Small intestine (tissue), 7 donors: ENCODE data around the gene WNT6. TPM values are rescaled to one million over a fixed set of nuclear protein-coding genes. Genes with fewer than 3 reads are reported as not detected.
A peak's percentile ranks its signal among the peaks of the same experiment; 100 is the strongest.

ENCODE experiments used
- DNase-seq, 2 donors: peaks; one replicate each; pipeline versions ENCODE4 v3.0.0 to v3.0.0-alpha.2; 2013
- FAIRE-seq: peaks from 2 replicates; lab custom pipeline; 2012; peaks lifted over from hg19 to GRCh38; lab: Jason Lieb, UNC
- H3K27ac ChIP-seq, 3 donors: one replicate each; pipeline ENCODE4 v1.5.1; 2013; ENCODE audit warnings: low read length in 2 of 3, mild to moderate bottlenecking in 2 of 3, control low read depth in 1 of 3, inconsistent platforms in 1 of 3, low read depth in 1 of 3, moderate library complexity in 1 of 3
- H3K27me3 ChIP-seq, 3 donors: one replicate each; pipeline ENCODE4 v1.6.1; 2013; ENCODE audit warnings: low read length in 3 of 3, inconsistent platforms in 1 of 3; ENCODE audit not compliant: control insufficient read depth in 3 of 3, insufficient read depth in 3 of 3
- H3K36me3 ChIP-seq, 3 donors: one replicate each; pipeline ENCODE4 v1.6.1; 2013; ENCODE audit warnings: low read length in 3 of 3, inconsistent platforms in 1 of 3, low read depth in 1 of 3, mild to moderate bottlenecking in 1 of 3, moderate library complexity in 1 of 3; ENCODE audit not compliant: control insufficient read depth in 3 of 3, insufficient read depth in 2 of 3
- H3K4me1 ChIP-seq, 3 donors: one replicate each; pipeline ENCODE4 v1.6.1; 2013; ENCODE audit warnings: low read length in 2 of 3, inconsistent platforms in 1 of 3, low read depth in 1 of 3, mild to moderate bottlenecking in 1 of 3, moderate library complexity in 1 of 3; ENCODE audit not compliant: control insufficient read depth in 3 of 3, insufficient read depth in 2 of 3
- H3K4me3 ChIP-seq, 3 donors: one replicate each; pipeline ENCODE4 v1.5.1; 2013; ENCODE audit warnings: low read length in 3 of 3, control low read depth in 1 of 3, inconsistent platforms in 1 of 3, low read depth in 1 of 3, mild to moderate bottlenecking in 1 of 3, moderate library complexity in 1 of 3
- H3K9me3 ChIP-seq, 2 donors: one replicate each; pipeline ENCODE4 v1.6.1; 2013; ENCODE audit warnings: low read depth in 1 of 2, low read length in 1 of 2; ENCODE audit not compliant: control insufficient read depth in 2 of 2, insufficient read depth in 1 of 2
- WGBS, 3 donors: extraction: QIAGEN DNeasy Blood & Tissue Kit; methylation state at CpG; one replicate each; pipeline ENCODE4 v1.1.7; 2013; 5-methylcytosine and 5-hydroxymethylcytosine counted together
- polyA plus RNA-seq, 4 donors: library from polyadenylated mRNA; stranded (reverse) in 3 of 4; unstranded in 1 of 4; fragments of 200-250 nt in 3 of 4; fragments of 120-200 nt in 1 of 4; gene quantifications; one replicate each; pipeline versions ENCODE4 v1.2.1 to v1.2.3, GENCODE V29; 2013
- donor health status: healthy with polysubstance abuse.
- donor health status: control.
- donor health status: control.
- donor health status: Bipolar disorder and iron deficiency.
- donor health status: healthy.

The WNT6 gene
- polyA plus RNA-seq, 4 donors: 0.06 to 1.8 TPM; not detected in 2

DNA sequence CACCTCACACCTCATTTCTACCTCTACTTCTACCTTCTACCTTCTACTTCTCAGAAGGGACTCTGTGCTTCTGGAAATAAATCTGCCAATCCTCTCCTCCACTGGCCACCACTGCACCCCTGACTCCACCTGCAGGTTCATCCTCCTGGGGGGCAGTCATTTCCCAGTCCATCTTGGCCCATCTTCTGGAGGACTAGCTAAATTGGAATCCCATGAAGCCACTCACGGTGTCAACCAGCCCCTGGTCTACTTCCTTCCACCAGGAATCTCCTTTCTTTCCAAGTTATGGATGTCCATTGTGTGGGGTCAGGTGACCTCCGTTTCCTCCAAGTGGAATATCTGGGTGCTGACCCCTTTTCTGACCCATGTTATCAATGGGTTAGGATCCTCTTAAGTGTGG lies 24.9 kb downstream of the WNT6 start:
- Histone ChIP-seq H3K27me3 (peaks cover 0 to 81% (median 18%) of the 10 kb centered on the region in 3 donors), H3K9me3 (no peaks in the 10 kb centered on the region), H3K4me3 (no peak overlapping the region), H3K36me3 (no peaks in the 10 kb centered on the region), H3K27ac (no peak overlapping the region), H3K4me1 (peaks cover 0 to 14% (median 2%) of the 10 kb centered on the region in 3 donors)
- WGBS, 3 donors: 87 to 90% (median 87%) methylated on average over 2 of the region's 2 CpGs
- FAIRE-seq (no peak), DNase-seq (no peak)

DNA sequence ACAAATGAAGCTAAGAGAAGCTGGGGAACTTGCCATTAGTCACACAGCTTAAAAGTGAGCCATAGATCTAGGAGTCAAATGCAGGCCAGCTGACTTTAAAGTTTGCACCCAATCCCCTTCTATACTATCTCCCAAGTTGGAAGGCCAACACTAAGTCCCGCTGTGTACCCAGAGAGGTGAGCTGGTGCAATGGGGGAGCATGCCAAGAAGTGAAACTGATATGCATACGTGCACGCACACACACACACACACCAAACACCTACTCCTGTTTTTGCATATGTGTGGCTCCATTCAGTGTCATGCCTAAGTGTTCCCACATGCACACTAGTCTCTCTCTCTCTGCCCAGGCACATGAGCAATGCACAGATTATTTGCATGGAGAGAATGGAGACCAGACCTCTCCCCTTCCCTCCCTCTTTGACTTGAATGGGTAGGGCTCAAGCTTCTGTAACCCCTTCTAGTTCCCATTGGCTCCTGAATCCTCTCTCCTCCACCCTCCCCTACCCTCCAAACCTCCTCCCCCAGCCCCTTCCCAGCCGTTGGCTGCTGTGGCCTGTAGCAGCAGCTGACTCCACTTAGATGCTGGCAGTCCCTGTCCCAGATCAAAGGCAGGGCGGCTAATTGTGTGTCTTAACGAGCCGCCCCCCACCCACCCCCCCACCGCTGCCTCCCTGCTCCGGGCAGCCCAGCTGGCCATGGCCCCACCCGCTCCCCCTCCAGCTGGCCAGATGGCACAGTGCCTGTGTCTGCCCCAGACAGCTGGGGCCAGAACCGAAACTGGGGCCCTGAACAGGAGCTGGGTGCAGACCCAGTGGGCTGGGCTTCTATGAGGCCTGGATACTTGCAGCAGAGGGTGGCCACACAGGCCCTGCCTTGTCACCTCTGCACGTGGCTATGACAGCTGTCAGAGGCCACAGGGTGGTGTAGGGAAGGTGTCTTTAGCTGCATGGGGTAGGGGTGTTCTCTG lies 26.7 kb downstream of the WNT6 start:
- no peaks in the 10 kb centered on the region for H3K36me3 ChIP-seq
- peaks cover 0 to 75% (median 6%) of the 10 kb centered on the region in 3 donors for H3K27me3 ChIP-seq
- H3K4me3 ChIP-seq: no peak overlapping the region
- FAIRE-seq (no peak), DNase-seq (no peak)
- no peaks in the 10 kb centered on the region for H3K9me3 ChIP-seq
- H3K27ac ChIP-seq: peak overlapping the region in 1 of 3 donors; percentile 65
- 34 to 51% (median 44%) methylated on average over 12 of the region's 12 CpGs for WGBS, 3 donors
- peaks cover 0 to 7% (median 2%) of the 10 kb centered on the region in 3 donors for H3K4me1 ChIP-seq

DNA sequence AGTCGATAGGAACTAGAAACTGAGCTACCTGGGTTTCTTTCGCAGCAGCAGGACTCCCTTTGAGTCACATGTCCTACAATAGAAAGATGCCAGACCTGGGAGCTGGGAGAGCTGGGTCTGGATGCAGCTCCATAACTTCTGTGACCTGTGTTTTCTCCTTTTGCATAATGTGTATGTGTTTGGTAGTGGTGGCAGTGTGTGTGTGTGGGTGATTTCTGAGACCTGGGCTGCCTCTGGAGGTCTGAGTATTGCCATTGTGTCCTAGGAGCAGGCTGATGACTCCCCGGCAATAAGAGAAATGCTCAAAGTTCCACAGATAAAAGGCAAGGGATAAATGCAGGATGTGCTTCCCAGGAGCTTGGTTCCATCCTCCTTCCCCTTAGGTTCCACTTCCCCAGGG lies 27.5 kb downstream of the WNT6 start:
- peaks cover 0 to 75% (median 4%) of the 10 kb centered on the region in 3 donors for H3K27me3 ChIP-seq
- DNase-seq (no peak), FAIRE-seq (no peak)
- WGBS, 3 donors: 82 to 85% (median 84%) methylated on average over 3 of the region's 3 CpGs
- peaks cover 0 to 7% (median 2%) of the 10 kb centered on the region in 3 donors for H3K4me1 ChIP-seq
- H3K9me3 ChIP-seq: no peaks in the 10 kb centered on the region
- H3K4me3 ChIP-seq: no peak overlapping the region
- no peaks in the 10 kb centered on the region for H3K36me3 ChIP-seq
- peak overlapping the region in 1 of 3 donors; percentile 65 for H3K27ac ChIP-seq

DNA sequence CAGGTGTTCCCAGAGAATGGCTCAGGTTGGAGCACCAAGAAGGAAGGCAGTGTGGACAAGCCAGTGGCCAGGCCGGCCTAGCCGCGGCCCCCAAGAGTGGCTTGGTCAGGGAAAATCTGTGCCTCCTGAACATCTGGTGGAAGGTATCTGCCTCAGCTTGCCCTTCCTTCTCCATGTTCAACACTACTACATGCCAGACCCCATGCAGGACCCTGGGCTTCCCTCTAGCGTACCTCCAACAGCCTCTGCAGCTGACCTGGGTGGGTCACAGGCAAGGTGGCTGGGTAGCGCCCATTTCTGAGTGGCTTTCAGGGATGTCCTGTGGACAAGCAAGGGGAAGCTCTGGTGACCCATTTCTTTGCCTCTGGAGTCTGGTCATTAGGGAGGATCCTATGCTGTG lies 28.7 kb downstream of the WNT6 start:
- no peak overlapping the region for H3K4me3 ChIP-seq
- FAIRE-seq (no peak), DNase-seq (no peak)
- WGBS, 3 donors: 74 to 95% (median 92%) methylated on average over 5 of the region's 5 CpGs
- no peaks in the 10 kb centered on the region for H3K9me3 ChIP-seq
- no peaks in the 10 kb centered on the region for H3K36me3 ChIP-seq
- H3K27ac ChIP-seq: no peak overlapping the region
- peaks cover 0 to 73% (median 0%) of the 10 kb centered on the region in 3 donors for H3K27me3 ChIP-seq
- peaks cover 0 to 8% (median 2%) of the 10 kb centered on the region in 3 donors for H3K4me1 ChIP-seq

DNA sequence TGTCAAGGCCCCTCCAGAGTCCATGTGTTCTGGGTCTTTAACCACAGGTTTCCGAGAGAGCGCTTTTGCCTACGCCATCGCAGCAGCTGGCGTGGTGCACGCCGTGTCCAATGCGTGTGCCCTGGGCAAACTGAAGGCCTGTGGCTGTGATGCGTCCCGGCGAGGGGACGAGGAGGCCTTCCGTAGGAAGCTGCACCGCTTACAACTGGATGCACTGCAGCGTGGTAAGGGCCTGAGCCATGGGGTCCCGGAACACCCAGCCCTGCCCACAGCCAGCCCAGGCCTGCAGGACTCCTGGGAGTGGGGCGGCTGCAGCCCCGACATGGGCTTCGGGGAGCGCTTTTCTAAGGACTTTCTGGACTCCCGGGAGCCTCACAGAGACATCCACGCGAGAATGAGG lies 30.3 kb downstream of the WNT6 start:
- Histone ChIP-seq H3K4me3 (no peak overlapping the region), H3K27me3 (peaks cover 0 to 75% (median 0%) of the 10 kb centered on the region in 3 donors), H3K27ac (no peak overlapping the region), H3K9me3 (no peaks in the 10 kb centered on the region), H3K4me1 (peaks cover 0 to 21% (median 0%) of the 10 kb centered on the region in 3 donors), H3K36me3 (no peaks in the 10 kb centered on the region)
- FAIRE-seq (no peak), DNase-seq (no peak)
- WGBS, 3 donors: 88 to 96% (median 94%) methylated on average over 19 to 23 of the region's 23 CpGs

DNA sequence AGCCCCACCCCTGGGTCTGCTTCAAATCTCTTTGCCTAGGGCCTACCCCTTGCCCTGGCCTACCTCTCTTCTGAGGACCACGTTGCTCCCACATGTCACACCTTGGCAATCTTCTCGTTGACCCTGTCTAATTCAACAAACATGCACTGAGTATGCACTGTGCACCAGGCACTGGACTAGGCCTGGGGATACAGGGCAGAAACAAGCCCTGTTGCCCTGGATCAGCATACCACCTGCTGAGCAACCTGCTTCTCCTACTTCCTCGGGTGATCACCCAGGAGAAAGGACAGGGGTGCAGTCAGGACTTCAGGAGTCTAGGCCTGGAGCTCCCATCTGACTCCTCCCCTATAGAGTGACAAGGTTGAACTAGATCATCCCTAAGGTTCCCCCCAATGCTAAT lies 30.8 kb downstream of the WNT6 start:
- 57 to 69% (median 65%) methylated on average over 3 of the region's 3 CpGs for WGBS, 3 donors
- no peak overlapping the region for H3K4me3 ChIP-seq
- DNase-seq (no peak), FAIRE-seq (no peak)
- H3K27ac ChIP-seq: no peak overlapping the region
- no peaks in the 10 kb centered on the region for H3K9me3 ChIP-seq
- no peaks in the 10 kb centered on the region for H3K36me3 ChIP-seq
- peaks cover 0 to 26% (median 0%) of the 10 kb centered on the region in 3 donors for H3K4me1 ChIP-seq
- H3K27me3 ChIP-seq: peaks cover 0 to 75% (median 0%) of the 10 kb centered on the region in 3 donors

DNA sequence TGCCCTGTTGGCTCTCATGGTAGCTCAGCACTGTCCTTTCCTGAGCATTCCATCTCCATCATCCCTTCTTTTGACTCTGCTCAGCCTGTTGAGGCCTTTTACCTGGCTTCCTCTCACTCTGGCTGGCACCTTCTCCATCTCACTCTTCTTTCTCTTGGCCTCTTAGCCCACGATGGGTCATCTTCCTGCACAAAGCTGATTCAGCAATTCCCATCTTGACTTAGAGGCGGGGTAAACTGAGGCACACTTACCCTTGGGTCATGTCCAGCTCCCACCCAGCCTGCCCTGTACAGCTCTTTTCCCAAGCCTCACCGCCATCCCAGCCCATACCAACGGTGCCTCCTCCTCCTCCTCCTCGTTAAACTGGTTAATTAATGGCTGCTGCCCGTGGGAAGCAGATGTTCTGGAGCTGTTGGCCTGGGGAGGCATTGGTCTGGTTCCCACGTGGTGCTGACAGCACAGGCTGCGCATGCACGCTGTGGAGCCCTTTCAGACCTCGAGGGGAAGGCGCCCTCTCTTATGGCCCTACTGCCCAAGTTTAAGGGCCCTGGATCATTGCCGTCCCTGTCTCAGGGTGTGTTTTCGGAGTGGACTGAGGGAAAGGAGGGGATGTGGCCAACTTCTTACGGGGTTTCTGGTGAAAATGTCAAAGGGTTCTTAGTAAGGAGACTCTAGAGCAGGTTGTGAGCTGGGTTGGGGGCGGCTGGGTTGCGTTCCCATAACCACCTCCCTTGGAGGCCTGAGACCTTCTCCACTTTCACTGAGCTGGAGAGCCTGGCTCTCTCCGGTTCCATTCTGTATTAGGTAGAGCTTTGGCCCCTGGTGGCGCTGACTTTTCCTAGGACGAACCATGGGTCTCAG lies 31.9 kb downstream of the WNT6 start:
- peaks cover 0 to 78% (median 0%) of the 10 kb centered on the region in 3 donors for H3K27me3 ChIP-seq
- no peaks in the 10 kb centered on the region for H3K9me3 ChIP-seq
- H3K4me1 ChIP-seq: peaks cover 0 to 36% (median 0%) of the 10 kb centered on the region in 3 donors
- DNase-seq (no peak), FAIRE-seq (no peak)
- H3K4me3 ChIP-seq: no peak overlapping the region
- WGBS, 3 donors: 65 to 73% (median 71%) methylated on average over 19 of the region's 19 CpGs
- H3K27ac ChIP-seq: peak overlapping the region in 1 of 3 donors; percentile 69
- no peaks in the 10 kb centered on the region for H3K36me3 ChIP-seq
